Suppressor macrophage (primary cell): ENCODE results near the gene CCDC51.
"Not testable (repeated sequence)": the region's sequence is repeated elsewhere in the genome, so short reads cannot be mapped to it uniquely, and the experiment has no call there.

ENCODE experiments used
- DNase-seq, 4 experiments: peaks; one replicate each; pipeline ENCODE4 v3.0.0-alpha.2; 2020 to 2022

Gene CCDC51

DNA sequence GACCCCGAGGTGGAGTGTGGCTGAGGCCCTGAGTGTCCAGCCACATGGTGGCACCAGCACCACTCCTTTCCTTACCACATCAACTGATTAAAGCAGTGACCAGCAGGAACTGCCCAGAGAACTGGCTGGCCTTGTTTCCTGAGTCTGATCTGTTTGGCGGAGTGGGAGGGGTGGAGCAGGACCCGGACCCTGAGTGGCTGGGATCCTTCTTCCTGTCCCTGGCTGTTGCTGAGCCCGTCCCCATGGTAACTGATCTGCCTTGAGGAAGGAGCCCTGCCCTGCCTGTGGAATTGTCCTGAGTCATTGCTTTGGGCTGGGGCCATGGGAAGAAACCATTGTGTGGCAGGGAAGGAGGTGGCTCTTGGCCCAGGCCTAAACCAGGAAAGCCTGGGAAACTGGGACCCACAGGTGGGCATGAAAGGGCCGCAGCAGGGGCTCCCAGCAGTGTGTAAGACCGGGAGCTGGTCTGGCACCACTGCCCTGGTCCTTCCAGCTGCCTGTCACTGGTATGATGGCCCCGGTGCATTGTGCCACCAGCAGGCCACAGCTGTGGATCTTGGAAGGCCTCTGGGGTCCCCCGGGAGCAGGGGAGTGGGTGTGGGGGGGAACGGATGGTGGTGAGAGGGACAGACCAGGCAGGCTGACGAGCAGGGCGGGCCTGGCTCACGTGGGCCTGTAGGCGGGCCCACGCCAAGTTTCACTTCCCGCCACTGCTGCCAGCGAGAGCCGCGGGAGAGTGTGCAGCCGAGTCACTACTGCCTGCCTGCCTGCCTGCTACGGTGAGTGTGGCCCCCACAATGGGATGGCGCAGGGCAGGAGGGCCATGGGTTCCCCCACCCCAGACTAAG, 25.8 kb upstream of the CCDC51 start:
- peak; percentile 97 to 100 (median 98) for DNase-seq

DNA sequence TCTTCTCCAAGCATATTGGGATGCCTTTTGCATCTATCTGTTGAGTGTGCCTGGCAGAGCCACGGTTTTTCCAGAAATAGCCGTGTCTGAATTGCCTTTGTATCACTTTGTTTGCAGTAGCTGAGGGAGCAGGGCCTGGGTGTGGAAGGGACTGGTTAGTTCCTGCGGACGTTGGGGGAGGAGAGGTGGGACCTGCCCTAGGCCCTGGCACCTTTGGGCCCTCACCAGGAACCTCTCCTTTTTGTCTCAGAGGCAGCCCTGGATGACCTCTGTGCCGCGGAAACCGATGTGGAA, 25.3 kb upstream of the CCDC51 start:
- no peak for DNase-seq

DNA sequence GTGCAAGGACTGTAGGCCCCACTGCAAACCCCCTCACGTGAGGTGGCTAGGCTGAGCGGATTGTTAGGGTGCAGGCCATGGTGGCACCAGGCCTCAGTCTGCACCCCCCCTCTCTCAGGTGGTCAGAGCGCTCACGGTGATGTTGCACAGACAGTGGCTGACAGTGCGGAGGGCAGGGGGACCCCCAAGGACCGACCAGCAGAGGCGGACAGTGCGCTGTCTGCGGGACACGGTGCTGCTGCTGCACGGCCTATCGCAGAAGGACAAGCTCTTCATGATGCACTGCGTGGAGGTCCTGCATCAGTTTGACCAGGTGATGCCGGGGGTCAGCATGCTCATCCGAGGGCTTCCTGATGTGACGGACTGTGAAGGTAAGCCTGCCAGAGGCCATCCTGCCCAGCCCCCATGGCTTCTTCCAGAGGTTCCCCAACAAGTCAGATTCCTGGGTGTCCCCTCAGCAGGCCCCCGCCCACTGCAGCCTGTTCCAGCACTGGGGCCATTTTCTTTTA, 24.8 kb upstream of the CCDC51 start:
- DNase-seq: no peak

DNA sequence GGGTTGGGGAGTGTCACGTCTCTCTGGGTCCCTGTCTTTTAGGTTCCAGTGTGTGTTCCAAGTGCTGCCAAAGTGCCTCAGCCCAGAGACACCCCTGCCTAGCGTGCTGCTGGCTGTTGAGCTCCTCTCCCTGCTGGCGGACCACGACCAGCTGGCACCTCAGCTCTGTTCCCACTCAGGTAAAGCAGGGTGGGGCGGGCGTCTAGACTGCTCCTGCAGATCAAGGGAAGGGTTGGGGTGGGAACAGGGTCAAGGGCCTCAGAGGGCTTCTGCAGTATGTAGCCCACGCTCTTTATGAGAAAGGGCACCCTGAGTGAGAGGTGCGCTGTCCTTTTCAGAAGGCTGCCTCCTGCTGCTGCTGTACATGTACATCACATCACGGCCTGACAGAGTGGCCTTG, 23.8 kb upstream of the CCDC51 start:
- no peak for DNase-seq

DNA sequence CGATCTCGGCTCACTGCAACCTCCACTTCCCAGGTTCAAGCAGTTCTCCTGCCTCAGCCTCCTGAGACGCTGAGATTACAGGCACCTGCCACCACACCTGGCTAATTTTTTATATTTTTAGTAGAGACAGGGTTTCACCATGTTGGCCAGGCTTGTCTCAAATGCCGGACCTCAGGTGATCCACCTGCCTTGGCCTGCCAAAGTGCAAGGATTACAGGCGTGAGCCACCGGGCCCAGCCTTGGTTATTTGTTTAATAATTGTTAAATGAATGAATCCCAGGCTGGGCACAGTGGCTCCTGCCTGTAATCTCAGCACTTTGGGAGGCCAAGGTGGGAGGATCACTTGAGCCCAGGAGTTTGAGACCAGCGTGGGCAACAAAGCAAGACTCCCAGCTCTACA, 21.8 kb upstream of the CCDC51 start:
- DNase-seq: not testable (repeated sequence)

DNA sequence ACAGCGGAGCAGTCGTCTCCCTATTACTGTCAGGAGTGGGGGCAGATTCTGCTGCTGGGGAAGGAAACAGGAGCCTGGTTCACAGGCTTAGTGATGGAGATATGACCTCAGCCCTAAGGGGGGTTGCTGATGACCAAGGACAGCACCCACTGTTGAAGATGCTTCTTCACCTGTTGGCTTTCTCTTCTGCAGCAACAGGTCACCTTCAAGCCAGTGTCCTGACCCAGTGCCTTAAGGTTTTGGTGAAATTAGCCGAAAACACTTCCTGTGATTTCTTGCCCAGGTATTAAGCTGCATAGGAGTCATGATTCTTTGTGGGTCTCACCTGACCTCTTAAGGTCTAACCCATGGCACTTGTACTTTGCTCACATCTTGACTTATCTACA, 20.6 kb upstream of the CCDC51 start:
- no peak for DNase-seq

DNA sequence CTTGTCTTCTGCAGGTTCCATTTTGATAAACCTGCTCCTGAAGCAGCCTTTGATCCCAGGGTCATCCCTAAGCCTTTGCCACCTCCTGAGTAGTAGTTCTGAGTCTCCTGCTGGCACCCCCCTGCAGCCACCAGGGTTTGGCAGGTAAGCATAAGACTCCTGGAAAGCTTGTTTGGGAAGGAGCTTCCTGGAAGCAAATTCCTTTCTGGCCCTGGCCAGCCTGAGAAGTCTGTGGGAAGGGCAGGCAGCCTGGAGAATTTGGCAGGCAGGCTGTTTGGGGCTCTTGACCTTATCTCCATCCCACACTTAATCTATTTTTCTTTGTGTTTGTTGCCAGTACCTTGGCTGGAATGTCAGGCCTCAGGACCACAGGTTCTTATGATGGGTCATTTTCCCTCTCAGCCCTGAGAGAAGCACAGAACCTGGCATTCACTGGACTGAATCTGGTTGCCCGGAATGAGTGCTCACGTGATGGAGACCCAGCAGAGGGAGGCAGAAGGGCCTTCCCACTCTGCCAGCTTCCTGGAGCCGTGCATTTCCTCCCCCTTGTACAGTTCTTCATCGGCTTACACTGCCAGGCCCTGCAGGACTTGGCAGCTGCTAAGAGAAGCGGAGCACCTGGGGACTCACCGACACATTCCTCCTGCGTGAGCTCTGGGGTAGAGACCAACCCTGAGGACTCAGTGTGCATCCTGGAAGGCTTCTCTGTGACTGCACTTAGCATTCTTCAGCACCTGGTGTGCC, 20.0 kb upstream of the CCDC51 start:
- no peak for DNase-seq

DNA sequence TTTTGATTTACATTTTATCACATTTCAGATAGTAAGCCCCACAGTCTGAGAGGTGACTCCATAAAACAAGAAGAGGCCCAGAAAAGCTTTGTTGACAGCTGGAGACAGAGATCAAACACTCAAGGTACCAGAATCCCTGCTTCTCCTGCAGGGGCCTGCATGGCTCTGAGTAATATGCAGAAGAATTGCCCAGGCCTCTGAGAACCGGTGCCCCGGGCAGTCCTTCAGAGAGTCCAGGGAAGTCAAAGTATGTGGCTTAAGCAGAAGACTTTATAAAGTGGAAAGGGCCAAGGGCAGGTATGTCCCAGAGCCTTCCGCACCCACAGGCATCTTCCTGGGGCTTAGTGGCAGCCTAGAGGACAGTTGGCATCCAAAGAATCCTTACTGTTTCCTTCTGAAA, 19.4 kb upstream of the CCDC51 start:
- no peak for DNase-seq

DNA sequence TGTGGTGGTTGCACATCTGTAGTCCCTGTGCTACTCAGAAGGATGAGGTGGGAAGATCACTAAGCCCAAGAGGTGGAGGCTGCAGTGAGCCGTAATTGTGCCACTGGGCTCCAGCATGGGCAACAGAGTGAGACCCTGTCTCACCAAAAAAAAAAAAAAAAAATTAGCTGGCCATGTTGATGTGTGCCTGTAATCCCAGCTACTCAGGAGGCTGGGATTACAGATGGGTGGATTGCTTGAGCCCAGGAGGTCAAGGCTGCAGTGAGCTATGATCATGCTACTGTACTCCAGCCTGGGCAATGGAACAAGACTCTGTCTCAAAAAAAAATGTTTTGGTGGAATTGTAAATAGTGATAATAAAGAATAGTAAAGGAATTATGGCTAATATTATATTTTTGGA, 16.5 kb upstream of the CCDC51 start:
- peak in 1 of 4 experiments; percentile 20 for DNase-seq

DNA sequence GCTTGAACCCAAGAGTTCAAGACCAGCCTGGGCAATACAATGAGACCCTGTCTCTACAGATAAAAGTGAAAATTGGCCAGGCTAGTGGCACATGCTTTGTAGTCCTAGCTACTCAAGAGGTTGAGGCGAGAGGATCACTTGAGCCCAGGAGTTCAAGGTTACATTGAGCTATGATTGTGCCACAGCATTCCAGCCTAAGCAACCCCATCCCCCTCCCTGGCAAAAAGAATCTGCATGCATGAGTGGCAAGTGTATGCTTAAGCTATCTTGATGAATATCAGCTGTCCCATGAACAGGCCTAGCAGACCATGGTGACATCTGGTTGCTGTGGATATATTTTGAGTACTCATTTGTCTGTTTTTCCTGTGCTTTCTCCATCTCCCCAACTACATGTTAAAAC, 11.4 kb upstream of the CCDC51 start:
- no peak for DNase-seq

DNA sequence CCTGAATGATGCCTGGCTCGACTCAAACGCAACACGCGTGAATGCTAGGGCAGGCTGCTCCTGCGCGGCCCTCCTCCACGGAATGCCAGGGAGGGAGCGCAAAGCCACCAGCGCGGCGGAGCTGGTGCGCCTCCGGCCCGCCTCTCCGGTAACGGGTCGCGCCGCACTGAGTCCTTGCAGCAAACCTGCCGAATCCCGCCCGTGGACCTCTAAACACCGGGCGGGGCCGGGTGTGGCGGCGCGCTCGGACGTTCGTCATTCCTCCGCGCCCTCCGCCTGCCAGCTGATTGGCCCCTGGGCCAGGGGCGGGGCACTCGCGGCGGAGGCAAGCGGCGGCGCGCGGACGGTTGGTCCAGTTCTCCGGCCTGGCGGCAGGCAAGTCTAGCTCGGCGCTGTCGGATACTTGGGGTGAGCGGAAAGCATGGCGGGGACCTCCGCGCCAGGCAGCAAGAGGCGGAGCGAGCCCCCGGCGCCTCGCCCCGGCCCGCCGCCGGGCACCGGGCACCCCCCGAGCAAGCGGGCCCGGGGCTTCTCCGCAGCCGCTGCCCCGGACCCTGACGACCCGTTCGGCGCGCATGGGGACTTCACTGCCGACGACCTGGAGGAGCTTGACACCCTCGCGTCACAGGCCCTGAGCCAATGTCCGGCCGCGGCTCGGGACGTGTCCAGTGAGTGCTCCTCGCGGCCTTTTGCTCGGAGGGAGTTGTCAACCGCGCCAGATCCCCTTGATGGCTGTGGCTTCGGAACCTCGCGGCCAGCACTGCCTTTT, 6.7 kb upstream of the CCDC51 start, which contains the start of gene ATRIP:
TSS of gene ATRIP (plus strand) at position 313 of the 769 bp plus-strand sequence. CDS start at position 422, 109 bp downstream.
- peak; percentile 91 to 96 (median 93) for DNase-seq

DNA sequence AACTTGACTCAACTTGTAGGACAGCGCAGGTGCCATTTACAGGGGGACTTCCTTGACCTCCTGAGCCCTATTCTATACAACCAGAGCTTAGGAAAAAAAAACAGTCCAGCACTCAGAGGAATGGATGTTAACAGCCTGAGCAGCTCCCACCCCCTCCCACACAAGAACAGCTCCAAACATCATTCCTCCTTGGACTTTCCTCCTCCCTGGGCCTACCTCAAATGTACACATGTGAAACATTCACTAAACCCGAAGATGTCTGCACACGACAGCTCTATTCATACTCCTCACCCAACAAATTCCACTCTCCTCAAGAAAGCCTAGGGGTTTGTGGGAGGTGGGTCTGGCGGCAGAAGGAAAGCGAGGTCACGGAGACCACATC, 6.1 kb upstream of the CCDC51 start:
- no peak for DNase-seq

DNA sequence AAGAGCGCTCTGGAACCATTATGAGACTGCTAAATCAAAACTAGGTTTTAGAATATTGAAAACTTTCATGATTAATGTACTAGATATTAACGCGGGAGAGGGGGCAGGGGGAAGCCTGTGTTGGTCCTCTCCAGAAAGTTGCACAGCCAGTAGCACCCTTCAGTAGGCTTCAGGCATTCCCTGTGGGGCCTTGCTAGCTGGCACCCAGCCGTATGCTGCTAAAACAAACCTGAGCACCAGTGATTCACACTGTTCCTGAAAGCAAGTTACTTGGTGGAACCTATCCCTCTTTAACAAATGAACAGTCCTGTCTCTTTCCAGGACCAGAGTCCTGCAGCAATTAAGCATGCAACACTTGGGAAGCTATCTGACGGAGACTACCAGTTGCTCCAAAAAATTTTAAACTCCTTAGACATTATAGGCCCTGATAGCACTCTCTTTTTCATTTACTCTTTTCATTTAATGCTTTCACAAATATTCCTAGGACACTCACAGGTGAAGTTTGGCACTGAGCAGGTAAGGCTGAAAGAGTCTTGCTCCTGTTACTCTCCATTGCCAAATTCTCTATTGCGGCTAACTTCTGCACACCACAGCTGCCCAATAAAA, 5.5 kb upstream of the CCDC51 start:
- no peak for DNase-seq

DNA sequence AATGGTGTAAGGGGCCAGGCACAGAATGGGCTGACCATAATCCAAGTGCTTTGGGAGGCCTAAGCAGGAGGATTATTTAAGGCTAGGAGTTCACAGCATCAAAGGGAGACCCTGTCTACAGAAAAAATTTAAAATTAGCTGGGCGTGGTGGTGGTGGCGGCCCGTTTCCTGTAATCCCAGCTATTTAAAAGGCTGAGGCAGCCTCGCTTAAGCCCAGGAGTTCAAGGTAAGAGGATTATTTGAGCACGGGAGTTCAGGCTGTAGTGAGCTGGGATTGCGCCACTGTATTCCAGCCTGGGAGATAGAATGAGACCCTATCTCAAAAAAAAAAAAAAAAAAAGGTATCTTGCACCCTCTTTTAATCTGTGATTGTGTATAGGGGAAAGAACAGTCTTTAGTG, 2.0 kb upstream of the CCDC51 start:
- DNase-seq: no peak

DNA sequence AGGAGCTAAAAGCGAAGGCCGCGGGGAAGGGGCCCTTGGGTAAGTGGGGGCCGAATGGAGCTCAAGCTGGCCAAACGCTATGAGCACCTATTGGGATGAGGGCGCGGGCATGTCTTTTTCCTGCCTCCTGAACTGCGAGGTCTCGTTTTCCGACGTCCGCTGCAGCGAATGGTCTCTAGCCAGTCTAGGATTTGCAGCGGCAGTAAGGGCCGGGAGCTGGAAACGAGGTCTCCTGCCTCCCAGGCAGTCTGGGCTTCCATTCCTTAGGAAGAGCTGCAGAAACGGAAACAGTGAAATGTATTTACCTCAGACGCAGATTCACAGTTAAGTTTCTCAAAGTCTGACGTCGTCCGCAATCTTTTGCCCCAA, 655 bp upstream of the CCDC51 start:
- DNase-seq: peak in 3 of 4 experiments; percentile 7 to 45 (median 19)

DNA sequence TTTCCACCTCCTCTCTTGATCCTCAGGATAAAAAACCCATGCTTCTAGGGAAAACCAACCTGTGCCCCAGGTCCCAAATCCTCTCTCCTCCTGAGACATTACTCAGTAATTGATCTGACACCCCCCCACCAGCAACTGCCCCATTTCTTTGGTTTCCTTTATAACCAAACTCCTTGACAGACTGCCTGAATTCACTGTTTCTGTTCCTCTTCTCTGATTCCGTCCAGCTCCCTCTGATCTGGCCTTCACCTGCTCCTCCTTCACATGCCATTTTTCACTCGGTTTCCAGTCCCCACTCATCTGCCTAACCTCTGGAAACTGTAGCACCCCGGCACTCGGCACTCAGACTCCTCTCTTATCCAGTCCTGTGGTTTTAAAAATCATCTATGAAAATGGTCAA, 2.1 kb downstream of the CCDC51 start:
- DNase-seq: no peak

DNA sequence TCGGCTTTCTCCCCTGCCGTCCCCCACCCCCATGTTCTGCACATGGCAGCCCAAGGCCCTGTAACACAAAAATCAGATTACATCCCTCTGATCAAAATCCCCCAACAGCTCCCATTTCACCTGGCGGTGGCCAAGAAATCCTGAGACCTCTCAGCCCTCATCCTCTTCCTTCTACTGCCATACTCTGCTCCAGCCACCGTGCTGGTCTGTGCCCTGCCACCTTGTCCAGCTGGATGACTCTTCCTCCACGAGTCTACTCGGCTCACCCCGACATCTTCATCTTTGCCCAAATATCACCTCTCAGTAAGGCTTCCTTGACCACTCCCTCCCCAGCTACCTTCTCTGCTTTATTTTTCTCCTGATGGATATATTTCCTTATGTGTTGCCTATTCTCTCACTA, 3.1 kb downstream of the CCDC51 start:
- DNase-seq: no peak

DNA sequence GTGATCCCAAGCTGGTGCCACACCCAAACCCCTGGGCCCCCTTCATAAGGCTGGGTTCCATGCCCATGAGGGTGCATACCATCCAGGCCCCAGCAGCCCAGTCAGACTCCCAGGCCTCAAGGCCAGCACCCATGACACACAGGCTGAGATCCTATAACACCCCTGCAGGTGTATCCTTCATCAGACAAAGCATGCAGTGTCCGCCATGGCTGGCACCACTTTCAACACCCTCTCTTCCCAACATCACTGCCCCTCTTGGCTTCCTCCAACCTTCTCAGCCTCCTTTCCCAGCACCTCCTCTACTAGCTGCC, 3.5 kb downstream of the CCDC51 start:
- no peak for DNase-seq

DNA sequence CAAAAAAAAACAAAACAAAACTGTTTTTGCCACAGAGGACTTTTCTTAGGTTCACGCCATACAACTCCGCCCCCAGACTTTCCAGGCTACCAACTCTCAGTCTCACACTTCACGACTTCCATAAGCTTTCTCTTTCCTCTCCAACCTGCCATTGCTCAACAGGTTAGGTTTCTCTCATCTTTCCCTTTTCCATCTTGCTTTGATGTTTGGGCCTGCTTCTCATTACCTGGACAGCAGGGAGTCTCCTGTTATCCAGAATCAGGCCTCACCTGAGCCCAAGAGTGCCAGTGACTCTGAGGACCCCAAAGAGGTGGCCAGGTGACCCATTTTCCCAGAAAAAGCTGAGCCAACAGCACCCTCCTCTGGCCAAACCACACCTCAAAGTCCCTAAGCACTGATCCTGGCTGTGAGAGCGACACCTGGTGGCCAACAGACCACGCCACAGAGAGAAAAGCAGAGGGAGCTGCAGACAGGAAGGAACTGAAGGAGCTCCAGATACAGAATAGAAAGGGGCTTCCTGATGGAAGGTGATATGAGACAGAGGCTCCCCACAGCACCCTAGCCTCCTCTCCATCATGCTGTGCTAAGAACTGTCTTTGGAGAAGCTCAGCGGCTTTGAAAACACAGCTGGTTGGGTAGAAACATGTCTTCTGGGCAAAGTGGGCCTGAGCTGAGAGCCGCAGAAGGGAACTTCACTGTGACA, 4.0 kb downstream of the CCDC51 start:
- peak; percentile 87 to 91 (median 90) for DNase-seq

DNA sequence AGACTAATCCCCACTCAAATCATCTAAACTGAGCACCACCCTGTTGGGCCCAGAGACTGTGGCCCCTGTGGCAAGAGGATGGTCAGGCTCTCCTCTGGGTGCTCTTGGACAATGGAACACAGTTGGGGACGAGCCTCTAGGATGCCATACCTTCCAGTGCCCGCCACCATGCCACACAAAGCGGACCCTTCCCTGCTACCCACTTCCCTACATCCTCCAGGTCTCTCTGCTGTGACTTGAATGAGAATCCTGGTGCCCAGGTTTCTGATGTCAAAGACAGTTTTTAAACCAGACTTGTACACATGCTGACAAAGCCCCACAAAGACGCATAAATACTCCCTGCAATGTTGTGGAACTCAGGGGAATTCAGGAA, 4.7 kb downstream of the CCDC51 start:
- no peak for DNase-seq

DNA sequence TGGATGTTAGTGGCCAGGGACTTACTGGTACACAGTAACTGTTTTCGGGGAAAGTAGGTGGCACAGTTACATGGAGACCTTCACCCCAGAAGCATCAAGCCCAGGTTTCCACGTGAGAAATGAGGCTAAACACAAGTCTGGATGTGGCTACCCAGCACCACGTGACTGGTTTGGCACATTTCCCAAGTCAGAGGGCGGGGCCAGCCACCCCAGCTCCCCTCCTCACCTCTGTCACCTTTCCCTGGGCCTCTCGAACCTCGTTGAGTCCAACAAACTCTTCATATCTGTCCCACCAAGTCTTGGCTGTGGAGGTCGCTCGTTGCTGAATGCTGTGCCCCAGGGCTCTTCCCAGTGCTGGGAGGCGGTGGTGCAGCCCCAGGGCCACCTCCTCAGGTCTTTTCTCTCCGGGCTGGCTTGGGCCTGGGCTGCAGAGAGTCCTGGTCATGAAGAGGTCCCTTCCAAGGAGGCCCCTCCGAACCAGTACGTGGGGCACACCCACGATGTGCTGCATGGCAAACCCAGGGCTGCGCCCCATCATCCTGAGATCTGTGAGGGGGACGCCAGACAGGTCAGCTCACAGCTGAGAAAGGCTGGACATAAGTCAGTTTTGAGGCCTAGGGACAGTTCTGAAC, 5.2 kb downstream of the CCDC51 start:
- DNase-seq: no peak
